HepG2 (cell line): ENCODE data around the gene ARL14EPL. TPM values are rescaled to one million over a fixed set of nuclear protein-coding genes. Genes with fewer than 3 reads are reported as not detected.

Source experiments
- ATAC-seq: fragments of 200-7000 bp; cut with Tn5 transposase; 3 replicates; pipeline ENCODE4 v1.9.1; 2020; ENCODE audit warnings: mild to moderate bottlenecking, moderate library complexity
- BruUV-seq: library from RNA; stranded (reverse); fragments of 400-500 nt; replicated peaks from 2 replicates; lab custom pipeline; 2021; lab: Mats Ljungman, UMichigan
- CTCF ChIA-PET: fragments of 300-600 bp; formaldehyde crosslinking; extraction: SDS; loops from one replicate; lab custom pipeline; 2021; ENCODE audit warnings: low total read pairs, inconsistent platforms, low intra/inter-chr PET ratio; lab: Yijun Ruan, JAX
- POLR2A ChIA-PET: fragments of 350-600 bp; sonication (Branson Sonifier 250); formaldehyde crosslinking; loops from one replicate; lab custom pipeline; 2020; ENCODE audit warnings: antibody characterized with exemption, inconsistent platforms; lab: Yijun Ruan, JAX
- DNase-seq: peaks from one replicate; pipeline ENCODE4 v3.0.0-alpha.2; 2015; ENCODE audit warnings: low spot score
- FAIRE-seq: peaks from 3 replicates; lab custom pipeline; 2011; peaks lifted over from hg19 to GRCh38; lab: Jason Lieb, UNC
- H2AFZ ChIP-seq: one replicate; pipeline ENCODE4 v1.6.1; 2011; ENCODE audit warnings: low read length, inconsistent platforms
- H3K27ac ChIP-seq: fragments of 300-600 bp; 3 replicates; pipeline ENCODE4 v1.8.0; 2011; ENCODE audit warnings: mixed run types, mild to moderate bottlenecking, mixed read lengths, low read length, inconsistent platforms; ENCODE audit not compliant: insufficient read depth; ENCODE audit errors: extremely low read length
- H3K27me3 ChIP-seq, 2 experiments: fragments of 200-600 bp in 1 of 2; 2 replicates in 1 of 2; 3 replicates in 1 of 2; pipeline versions ENCODE4 v1.6.0 to v1.8.0; 2011; ENCODE audit warnings: low read length in 2 of 2, mild to moderate bottlenecking in 2 of 2, moderate library complexity in 2 of 2, inconsistent platforms in 1 of 2; ENCODE audit not compliant: insufficient read depth in 2 of 2, control insufficient read depth in 1 of 2
- H3K36me3 ChIP-seq, 2 experiments: fragments of 200-600 bp in 1 of 2; replicated peaks in 1 of 2; 2 replicates in 1 of 2; 3 replicates in 1 of 2; pipeline versions ENCODE4 v1.5.1 to v1.8.0; 2011; ENCODE audit warnings: low read length in 2 of 2, inconsistent platforms in 1 of 2; ENCODE audit not compliant: insufficient read depth in 2 of 2, control insufficient read depth in 1 of 2
- H3K4me1 ChIP-seq: 2 replicates; pipeline ENCODE4 v1.5.1; 2012; ENCODE audit warnings: low read length, inconsistent platforms; ENCODE audit not compliant: insufficient read depth
- H3K4me2 ChIP-seq: 2 replicates; pipeline ENCODE4 v1.6.0; 2011; ENCODE audit warnings: low read depth, low read length, inconsistent platforms
- H3K4me3 ChIP-seq, 3 experiments: fragments of 200-600 bp in 1 of 3; sonication (generic), shearing (Covaris generic) in 1 of 3; replicated peaks in 1 of 3; 2 replicates each; pipeline ENCODE4 v1.5.1; 2011 to 2016; ENCODE audit warnings: low read length in 3 of 3, inconsistent platforms in 2 of 3, low read depth in 2 of 3, mild to moderate bottlenecking in 2 of 3, control low read depth in 1 of 3, mixed read lengths in 1 of 3; ENCODE audit not compliant: insufficient read depth in 1 of 3
- H3K79me2 ChIP-seq: one replicate; pipeline ENCODE4 v1.6.1; 2011; ENCODE audit warnings: low read length, inconsistent platforms; ENCODE audit not compliant: insufficient read depth
- H3K9ac ChIP-seq: 2 replicates; pipeline ENCODE4 v1.6.0; 2011; ENCODE audit warnings: mild to moderate bottlenecking, low read depth, low read length, inconsistent platforms; ENCODE audit not compliant: insufficient read depth
- H3K9me3 ChIP-seq: 2 replicates; pipeline ENCODE4 v1.5.1; 2012; ENCODE audit warnings: mild to moderate bottlenecking, low read length
- H4K20me1 ChIP-seq: 2 replicates; pipeline ENCODE4 v1.6.0; 2011; ENCODE audit warnings: inconsistent platforms, mild to moderate bottlenecking, low read length, moderate library complexity; ENCODE audit not compliant: insufficient read depth
- ASH2L ChIP-seq: fragments of 300-600, 200-600 bp; sonication (generic); IDR thresholded peaks from 2 replicates; pipeline ENCODE4 v1.7.0; 2017; ENCODE audit warnings: low read depth, mild to moderate bottlenecking, moderate library complexity, mixed read lengths, low read length; ENCODE audit not compliant: insufficient read length
- FLYWCH1 ChIP-seq: sonication (generic); formaldehyde crosslinking; IDR thresholded peaks from 2 replicates; pipeline ENCODE4 v1.8.1; 2023; ENCODE audit warnings: mild to moderate bottlenecking, missing genetic modification reagents
- GATA4 ChIP-seq: sonication (generic); IDR thresholded peaks from 2 replicates; pipeline ENCODE4 v1.6.1; 2016; ENCODE audit warnings: antibody characterized with exemption, low read depth, borderline replicate concordance
- MED8 ChIP-seq: sonication (generic); formaldehyde crosslinking; IDR thresholded peaks from 2 replicates; pipeline ENCODE4 v1.8.1; 2023; ENCODE audit warnings: mild to moderate bottlenecking, missing genetic modification reagents; ENCODE audit not compliant: insufficient replicate concordance
- NKX3-1 ChIP-seq: sonication (generic); formaldehyde crosslinking; IDR thresholded peaks from 2 replicates; pipeline ENCODE4 v1.5.0; 2020; ENCODE audit warnings: missing genetic modification reagents
- POLR2AphosphoS5 ChIP-seq: IDR thresholded peaks from 2 replicates; pipeline ENCODE4 v1.6.1; 2012; ENCODE audit warnings: low read depth, low read length
- SAP130 ChIP-seq: IDR thresholded peaks from 2 replicates; pipeline ENCODE4 v1.6.1; 2016; ENCODE audit warnings: low read depth
- TARDBP ChIP-seq: sonication (generic); formaldehyde crosslinking; IDR thresholded peaks from 2 replicates; pipeline ENCODE4 v1.8.0; 2022; ENCODE audit warnings: mild to moderate bottlenecking, missing genetic modification reagents
- ZBTB25 ChIP-seq: IDR thresholded peaks from 2 replicates; pipeline ENCODE4 v1.6.1; 2018; ENCODE audit warnings: missing genetic modification reagents
- ZNF460 ChIP-seq: sonication (generic); formaldehyde crosslinking; IDR thresholded peaks from 2 replicates; pipeline ENCODE4 v1.5.1; 2020; ENCODE audit warnings: missing genetic modification reagents, mild to moderate bottlenecking, borderline replicate concordance
- ZNF589 ChIP-seq: sonication (generic); formaldehyde crosslinking; conservative IDR thresholded peaks from 2 replicates; pipeline ENCODE4 v1.8.0; 2022; ENCODE audit warnings: mild to moderate bottlenecking, moderate library complexity, missing genetic modification reagents
- ZNF605 ChIP-seq: sonication (generic); formaldehyde crosslinking; IDR thresholded peaks from 2 replicates; pipeline ENCODE4 v1.8.0; 2022; ENCODE audit warnings: mild to moderate bottlenecking, missing genetic modification reagents
- ZNF619 ChIP-seq: sonication (generic); formaldehyde crosslinking; IDR thresholded peaks from 2 replicates; pipeline ENCODE4 v1.4.0; 2020; ENCODE audit warnings: mild to moderate bottlenecking, missing genetic modification reagents
- ZSCAN9 ChIP-seq: IDR thresholded peaks from 2 replicates; pipeline ENCODE4 v1.6.1; 2016; ENCODE audit warnings: borderline replicate concordance
- WGBS: methylation state at CpG from one replicate; pipeline ENCODE4 v1.1.6; 2017; ENCODE audit warnings: low lambda C conversion rate; 5-methylcytosine and 5-hydroxymethylcytosine counted together
- in situ Hi-C: cut with HindIII; loops from 2 replicates; pipeline ENCODE4 v1.10.0; 2017; ENCODE audit warnings: low pct_unique_long_range_greater_than_20kb; ENCODE audit not compliant: extremely low pct_ligation_motif_present
- intact Hi-C: fragments of 100-400 bp; cut with micrococcal nuclease; formaldehyde crosslinking; loops from one replicate; pipeline ENCODE4 v1.10.0; 2022; ENCODE audit not compliant: unreplicated experiment
- polyA plus RNA-seq, 8 experiments: library from polyadenylated mRNA; depleted of rRNA in 3 of 8; stranded (reverse) in 7 of 8; unstranded in 1 of 8; fragments of >200 nt; fragmentation: Illumina TruSeq in 4 of 8; extraction: Trizol in 4 of 8; gene quantifications; 2 replicates each; pipeline versions ENCODE4 v1.2.1 to v1.2.3, GENCODE V29; 2011 to 2016; ENCODE audit warnings: low read depth in 4 of 8, missing spikeins in 1 of 8, mixed read lengths in 1 of 8; ENCODE audit not compliant: insufficient read depth in 1 of 8
- total RNA-seq, 5 experiments: library from RNA; depleted of rRNA; stranded (reverse); fragments of >200 nt; fragmentation: Illumina TruSeq; extraction: Trizol; gene quantifications; 2 replicates each; pipeline ENCODE4 v1.2.3, GENCODE V29; 2016; ENCODE audit warnings: low read depth in 1 of 5
- TF ChIP-seq, protein P1 (sequence below): sonication (generic); formaldehyde crosslinking; IDR thresholded peaks from 2 replicates; pipeline ENCODE4 v1.5.0; 2020; ENCODE audit warnings: mild to moderate bottlenecking, low read depth, missing genetic modification reagents, borderline replicate concordance

ARL14EPL gene
- total and polyA plus RNA-seq, 2 of the 13 experiments (the other 11 are each of a cell fraction or from before 2014, with no cell fraction given), result not detected

- H3K36me3 ChIP-seq, result no peaks in the 10 kb centered on the region; a peak in 3 of 5 replicates
- FAIRE-seq (peak; percentile 88), DNase-seq (peak; percentile 78), ATAC-seq (peak; percentile 95)
- peak within 1 kb of the TSS; percentile 89 to 98 (median 98) for H3K4me3 ChIP-seq
- no TSS peak for BruUV-seq
- peak within 1 kb of the TSS; percentile 76 for H2AFZ ChIP-seq
- peak within 1 kb of the TSS; percentile 89 for H3K27ac ChIP-seq
- H3K9ac ChIP-seq, result peak within 1 kb of the TSS; percentile 95
- intact Hi-C loops (loop anchor here (5.0 kb wide), 2 partner anchors 243 to 458 kb away; partner anchors contain the start of genes AP3S1, ATG12 and TMED7), in situ Hi-C loops (no loop called here)
- no peaks in the 10 kb centered on the region for H4K20me1 ChIP-seq
- no peaks in the 10 kb centered on the region for H3K9me3 ChIP-seq
- no peaks in the 10 kb centered on the region; a peak in 1 of 5 replicates for H3K27me3 ChIP-seq
- peaks cover 38% of the 10 kb centered on the region for H3K79me2 ChIP-seq
- peaks cover 47% of the 10 kb centered on the region for H3K4me1 ChIP-seq
- WGBS, result 2% methylated on average over 22 of the region's 65 CpGs
- POLR2A ChIA-PET, result interaction anchor here (1.0 to 1.7 kb wide), 3 partner anchors 9 to 540 kb away, joined by 3 to 7 read pairs (median 4); partner anchors contain the start of gene FEM1C
- peak within 1 kb of the TSS; percentile 96 for H3K4me2 ChIP-seq
- CTCF ChIA-PET, result no interaction called here
- TF ChIP-seq NKX3-1 (CRISPR knock-in tag), result no peak
- no peak for TF ChIP-seq ZBTB25
- peak; percentile 88 for TF ChIP-seq ZNF605
- TF ChIP-seq MED8 (CRISPR knock-in tag), result no peak
- TF ChIP-seq ZSCAN9 (CRISPR knock-in tag), result peak; percentile 35; the same call in 1 of the 2 replicates
- TF ChIP-seq ZNF589 (CRISPR knock-in tag), result peak; percentile 65; the same call in 1 of the 2 replicates
- no peak for TF ChIP-seq FLYWCH1 (CRISPR knock-in tag)
- TF ChIP-seq TARDBP (CRISPR knock-in tag), result 0 out of 2 replicates have a peak, but pooled peaks have one; percentile 17
- TF ChIP-seq ASH2L, result peak; percentile 78
- peak; percentile 89 for TF ChIP-seq POLR2AphosphoS5
- TF ChIP-seq, protein P1, sequence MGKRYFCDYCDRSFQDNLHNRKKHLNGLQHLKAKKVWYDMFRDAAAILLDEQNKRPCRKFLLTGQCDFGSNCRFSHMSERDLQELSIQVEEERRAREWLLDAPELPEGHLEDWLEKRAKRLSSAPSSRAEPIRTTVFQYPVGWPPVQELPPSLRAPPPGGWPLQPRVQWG (CRISPR knock-in tag), result 0 out of 2 replicates have a peak, but pooled peaks have one; percentile 32
- TF ChIP-seq ZNF460 (CRISPR knock-in tag), result 0 out of 2 replicates have a peak, but pooled peaks have one; percentile 7
- no peak for TF ChIP-seq GATA4
- TF ChIP-seq SAP130 (CRISPR knock-in tag), result peak; percentile 80
- peak; percentile 94; the same call in 1 of the 2 replicates for TF ChIP-seq ZNF619 (CRISPR knock-in tag)
These were observed 52.8 kb downstream of the ARL14EPL start, which contains the start of gene COMMD10 for GRCh38 chr5:116084871-116085715. Gene COMMD10, plus strand, starts transcription at chr5:116085025.
